Activated CD8-positive, alpha-beta T cell treated with anti-CD3 and anti-CD28 coated beads for 36 hours (primary cell): ENCODE measurements around the gene THUMPD2. TPM values are rescaled to one million over a fixed set of nuclear protein-coding genes. Genes with fewer than 3 reads are reported as not detected.

Experiments used
- ATAC-seq: fragments of 200-7000 bp; cut with Tn5 transposase; one replicate; pipeline ENCODE4 v1.10.0; 2021; ENCODE audit warnings: mild to moderate bottlenecking, moderate library complexity
- CTCF ChIA-PET: fragments of 350-600 bp; sonication (Branson Sonifier 250); formaldehyde crosslinking; loops from one replicate; lab custom pipeline; 2021; ENCODE audit warnings: antibody characterized with exemption; lab: Charles Lee
- POLR2A ChIA-PET: fragments of 350-600 bp; sonication (Branson Sonifier 250); formaldehyde crosslinking; loops from one replicate; lab custom pipeline; 2021; ENCODE audit warnings: antibody characterized with exemption; lab: Charles Lee
- DNase-seq: peaks from one replicate; pipeline ENCODE4 v3.0.0-alpha.2; 2020
- H3K27ac Mint-ChIP-seq: one replicate; pipeline ENCODE4 v1.8.0; 2021; ENCODE audit warnings: mild to moderate bottlenecking, mixed read lengths
- H3K27me3 Mint-ChIP-seq: one replicate; pipeline ENCODE4 v1.8.0; 2021; ENCODE audit warnings: mixed read lengths
- H3K36me3 Mint-ChIP-seq: one replicate; pipeline ENCODE4 v1.8.0; 2021; ENCODE audit warnings: low read depth, mixed read lengths
- H3K4me1 Mint-ChIP-seq: one replicate; pipeline ENCODE4 v1.8.0; 2021; ENCODE audit warnings: low read depth, mixed read lengths
- H3K4me3 Mint-ChIP-seq: one replicate; pipeline ENCODE4 v1.8.0; 2021; ENCODE audit warnings: mild to moderate bottlenecking, moderate library complexity, mixed read lengths
- H3K9me3 Mint-ChIP-seq: one replicate; pipeline ENCODE4 v1.8.0; 2021; ENCODE audit warnings: mixed read lengths
- intact Hi-C: fragments of 100-400 bp; cut with micrococcal nuclease; formaldehyde crosslinking; loops from one replicate; pipeline ENCODE4 v1.10.0; 2022
- total RNA-seq, 2 experiments: library from RNA; stranded (reverse); gene quantifications; one replicate each; pipeline ENCODE4 v1.2.3, GENCODE V29; 2021
- TF ChIP-seq, protein P1 (sequence below): fragments of 200-600 bp; IDR thresholded peaks from one replicate; pipeline ENCODE4 v1.8.0; 2022; ENCODE audit warnings: antibody characterized with exemption, mild to moderate bottlenecking

THUMPD2 gene
- total RNA-seq, 2 experiments from 2014 or later = 16.9 to 18.1 TPM

DNA sequence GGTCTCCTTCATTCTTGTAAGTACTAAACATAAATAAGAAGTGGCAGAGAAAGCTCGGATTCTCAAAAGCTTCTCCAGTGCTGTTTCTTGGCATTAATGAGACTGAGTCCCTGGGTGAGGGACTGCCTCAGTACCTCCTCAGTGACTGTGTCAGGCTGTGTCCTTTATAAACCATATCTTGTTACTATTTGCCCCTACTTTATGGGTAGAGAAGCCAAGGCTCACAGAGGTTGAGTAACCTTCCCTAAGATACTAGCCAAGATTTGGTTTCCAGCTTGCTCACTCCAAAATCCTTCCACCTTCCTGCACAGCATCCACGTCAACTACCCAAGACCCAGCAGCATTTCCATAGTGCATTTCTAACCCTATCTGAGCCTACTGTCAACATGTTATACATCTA is 55.6 kb downstream of the THUMPD2 start:
- CTCF ChIA-PET = interaction anchor here (1.4 kb wide), 1 partner anchor 10 kb away, joined by 3 read pairs; no protein-coding TSS in a partner anchor
- Mint-ChIP-seq H3K4me3 (no peak overlapping the region), H3K27me3 (peaks cover 6% of the 10 kb centered on the region), H3K9me3 (no peaks in the 10 kb centered on the region), H3K4me1 (peaks cover 4% of the 10 kb centered on the region), H3K27ac (no peak overlapping the region), H3K36me3 (no peaks in the 10 kb centered on the region)
- POLR2A ChIA-PET = no interaction called here
- no peak for DNase-seq
- no peak for ATAC-seq
- TF ChIP-seq, protein P1, sequence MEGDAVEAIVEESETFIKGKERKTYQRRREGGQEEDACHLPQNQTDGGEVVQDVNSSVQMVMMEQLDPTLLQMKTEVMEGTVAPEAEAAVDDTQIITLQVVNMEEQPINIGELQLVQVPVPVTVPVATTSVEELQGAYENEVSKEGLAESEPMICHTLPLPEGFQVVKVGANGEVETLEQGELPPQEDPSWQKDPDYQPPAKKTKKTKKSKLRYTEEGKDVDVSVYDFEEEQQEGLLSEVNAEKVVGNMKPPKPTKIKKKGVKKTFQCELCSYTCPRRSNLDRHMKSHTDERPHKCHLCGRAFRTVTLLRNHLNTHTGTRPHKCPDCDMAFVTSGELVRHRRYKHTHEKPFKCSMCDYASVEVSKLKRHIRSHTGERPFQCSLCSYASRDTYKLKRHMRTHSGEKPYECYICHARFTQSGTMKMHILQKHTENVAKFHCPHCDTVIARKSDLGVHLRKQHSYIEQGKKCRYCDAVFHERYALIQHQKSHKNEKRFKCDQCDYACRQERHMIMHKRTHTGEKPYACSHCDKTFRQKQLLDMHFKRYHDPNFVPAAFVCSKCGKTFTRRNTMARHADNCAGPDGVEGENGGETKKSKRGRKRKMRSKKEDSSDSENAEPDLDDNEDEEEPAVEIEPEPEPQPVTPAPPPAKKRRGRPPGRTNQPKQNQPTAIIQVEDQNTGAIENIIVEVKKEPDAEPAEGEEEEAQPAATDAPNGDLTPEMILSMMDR = no peak
- intact Hi-C loops = no loop called here

GRCh38 chr2:39720970-39721369 is 58.1 kb downstream of the THUMPD2 start:
- H3K36me3 Mint-ChIP-seq = no peaks in the 10 kb centered on the region
- ATAC-seq (no peak), DNase-seq (no peak)
- H3K4me1 Mint-ChIP-seq = peaks cover under 1% of the 10 kb centered on the region
- ChIA-PET POLR2A (no interaction called here), CTCF (interaction anchor here (1.2 to 1.5 kb wide), 2 partner anchors 9 to 341 kb away, joined by 3 to 4 read pairs; no protein-coding TSS in a partner anchor)
- no peaks in the 10 kb centered on the region for H3K9me3 Mint-ChIP-seq
- H3K27me3 Mint-ChIP-seq = peaks cover 4% of the 10 kb centered on the region
- TF ChIP-seq, protein P1 = no peak
- no peak overlapping the region for H3K27ac Mint-ChIP-seq
- intact Hi-C loops = no loop called here
- H3K4me3 Mint-ChIP-seq = no peak overlapping the region

- H3K36me3 Mint-ChIP-seq = no peaks in the 10 kb centered on the region
- H3K27me3 Mint-ChIP-seq = peaks cover 4% of the 10 kb centered on the region
- no peaks in the 10 kb centered on the region for H3K4me1 Mint-ChIP-seq
- no peak overlapping the region for H3K4me3 Mint-ChIP-seq
- H3K9me3 Mint-ChIP-seq = no peaks in the 10 kb centered on the region
- intact Hi-C loops = no loop called here
- ATAC-seq (no peak), DNase-seq (no peak)
- TF ChIP-seq, protein P1 = no peak
- ChIA-PET POLR2A (no interaction called here), CTCF (interaction anchor here (1.5 to 2.1 kb wide), 2 partner anchors 10 to 11 kb away, joined by 4 to 6 read pairs; no protein-coding TSS in a partner anchor)
- no peak overlapping the region for H3K27ac Mint-ChIP-seq
Measured at GRCh38 chr2:39719317-39719716, 59.7 kb downstream of the THUMPD2 start.

GRCh38 chr2:39718483-39718882 is 60.6 kb downstream of the THUMPD2 start:
- Mint-ChIP-seq H3K9me3 (no peaks in the 10 kb centered on the region), H3K4me1 (no peaks in the 10 kb centered on the region), H3K27ac (no peak overlapping the region), H3K4me3 (no peak overlapping the region), H3K27me3 (peaks cover 4% of the 10 kb centered on the region), H3K36me3 (no peaks in the 10 kb centered on the region)
- no peak for ATAC-seq
- TF ChIP-seq, protein P1 = no peak
- ChIA-PET POLR2A (interaction anchor here (0.6 kb wide), 1 partner anchor 971 kb away, joined by 3 read pairs; no protein-coding TSS in a partner anchor), CTCF (interaction anchor here (0.8 to 2.1 kb wide), 2 partner anchors 11 to 30 kb away, joined by 3 to 6 read pairs; no protein-coding TSS in a partner anchor)
- intact Hi-C loops = no loop called here
- DNase-seq = no peak

GRCh38 chr2:39717067-39717466 is 62.0 kb downstream of the THUMPD2 start:
- ATAC-seq (no peak), DNase-seq (no peak)
- POLR2A ChIA-PET = no interaction called here
- CTCF ChIA-PET = no interaction called here
- H3K4me1 Mint-ChIP-seq = no peaks in the 10 kb centered on the region
- no peaks in the 10 kb centered on the region for H3K9me3 Mint-ChIP-seq
- H3K4me3 Mint-ChIP-seq = no peak overlapping the region
- no peak overlapping the region for H3K27ac Mint-ChIP-seq
- intact Hi-C loops = no loop called here
- H3K27me3 Mint-ChIP-seq = peaks cover 4% of the 10 kb centered on the region
- no peaks in the 10 kb centered on the region for H3K36me3 Mint-ChIP-seq
- TF ChIP-seq, protein P1 = no peak
